Cardiac fibroblast (primary cell): ENCODE results near the gene COL1A1.
A peak's percentile ranks its signal among the peaks of the same experiment; 100 is the strongest.

Experiments used
- DNase-seq, 2 donors: peaks; one replicate each; pipeline versions ENCODE4 v3.0.0 to v3.0.0-alpha.2; 2010; ENCODE audit warnings: low read depth in 2 of 2
- H3K4me3 ChIP-seq, 2 donors: replicated peaks in 1 of 2; 1 replicate in 1 of 2; 2 replicates in 1 of 2; pipeline ENCODE4 v1.5.1; 2011; ENCODE audit warnings: low read depth in 2 of 2, low read length in 2 of 2, mild to moderate bottlenecking in 2 of 2, moderate library complexity in 1 of 2
- CTCF ChIP-seq: IDR thresholded peaks from one replicate; pipeline ENCODE4 v1.5.1; 2011; ENCODE audit warnings: low read depth, mild to moderate bottlenecking, low read length, inconsistent platforms

Gene COL1A1

GRCh38 chr17:50187394-50187725 is 14.1 kb downstream of the COL1A1 start:
- no peak for TF ChIP-seq CTCF
- peak in 1 of 2 donors; percentile 75 for DNase-seq
- no peak overlapping the region for H3K4me3 ChIP-seq

DNA sequence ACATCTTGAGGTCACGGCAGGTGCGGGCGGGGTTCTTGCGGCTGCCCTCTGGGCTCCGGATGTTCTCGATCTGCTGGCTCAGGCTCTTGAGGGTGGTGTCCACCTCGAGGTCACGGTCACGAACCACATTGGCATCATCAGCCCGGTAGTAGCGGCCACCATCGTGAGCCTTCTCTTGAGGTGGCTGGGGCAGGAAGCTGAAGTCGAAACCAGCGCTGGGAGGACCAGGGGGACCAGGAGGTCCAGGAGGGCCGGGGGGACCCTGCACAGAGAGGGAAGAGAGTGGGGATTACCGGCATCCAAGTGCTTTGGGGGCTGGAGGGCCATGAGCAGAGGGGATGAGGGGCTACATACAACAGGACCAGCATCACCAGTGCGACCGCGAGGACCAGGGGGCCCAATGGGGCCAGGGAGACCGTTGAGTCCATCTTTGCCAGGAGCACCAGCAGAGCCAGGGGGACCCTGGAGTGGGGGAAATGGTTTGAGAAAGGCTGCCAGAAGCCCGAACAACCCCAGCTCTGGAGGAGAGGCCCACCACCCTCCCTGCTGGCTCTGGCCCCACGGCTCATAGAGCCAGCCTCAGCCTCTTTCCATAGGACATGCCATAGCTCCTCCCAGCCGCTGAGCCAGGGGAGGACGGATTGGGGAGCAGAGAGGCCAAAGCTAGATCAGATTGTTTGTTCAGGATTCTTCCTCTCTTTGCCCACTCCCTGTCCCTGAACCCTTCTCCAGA is 14.6 kb downstream of the COL1A1 start:
- DNase-seq, result peak; percentile 72 to 76
- no peak overlapping the region for H3K4me3 ChIP-seq

GRCh38 chr17:50185631-50186471 is 15.6 kb downstream of the COL1A1 start:
- DNase-seq, result peak; percentile 47 to 58
- no peak for TF ChIP-seq CTCF
- peak overlapping the region in 1 of 2 donors; percentile 3 for H3K4me3 ChIP-seq

More for the DNA sequence above, 14.6 kb downstream of the COL1A1 start:
- TF ChIP-seq CTCF, result no peak

GRCh38 chr17:50184611-50185398 is 16.6 kb downstream of the COL1A1 start:
- no peak for TF ChIP-seq CTCF
- peak; percentile 58 to 72 for DNase-seq
- no peak overlapping the region for H3K4me3 ChIP-seq

DNA sequence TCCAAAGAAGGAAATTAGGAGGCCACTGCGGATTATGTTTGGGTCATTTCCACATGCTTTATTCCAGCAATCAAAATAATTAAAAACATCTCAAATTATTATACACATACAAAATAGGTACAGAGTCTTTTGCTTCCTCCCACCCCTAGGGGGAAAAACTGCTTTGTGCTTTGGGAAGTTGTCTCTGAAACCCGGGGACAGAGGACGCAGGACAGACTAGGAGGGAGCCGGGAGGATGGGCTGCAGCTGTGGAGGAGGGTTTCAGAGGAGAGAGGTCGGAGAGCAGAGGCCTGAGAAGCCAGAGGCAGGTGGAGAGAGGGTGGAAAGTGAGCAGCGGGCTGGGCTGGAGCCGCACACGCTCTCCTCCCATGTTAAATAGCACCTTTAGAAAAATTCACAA is 17.4 kb downstream of the COL1A1 start:
- no peak overlapping the region for H3K4me3 ChIP-seq
- peak; percentile 27 for TF ChIP-seq CTCF
- peak in 1 of 2 donors; percentile 45 for DNase-seq

DNA sequence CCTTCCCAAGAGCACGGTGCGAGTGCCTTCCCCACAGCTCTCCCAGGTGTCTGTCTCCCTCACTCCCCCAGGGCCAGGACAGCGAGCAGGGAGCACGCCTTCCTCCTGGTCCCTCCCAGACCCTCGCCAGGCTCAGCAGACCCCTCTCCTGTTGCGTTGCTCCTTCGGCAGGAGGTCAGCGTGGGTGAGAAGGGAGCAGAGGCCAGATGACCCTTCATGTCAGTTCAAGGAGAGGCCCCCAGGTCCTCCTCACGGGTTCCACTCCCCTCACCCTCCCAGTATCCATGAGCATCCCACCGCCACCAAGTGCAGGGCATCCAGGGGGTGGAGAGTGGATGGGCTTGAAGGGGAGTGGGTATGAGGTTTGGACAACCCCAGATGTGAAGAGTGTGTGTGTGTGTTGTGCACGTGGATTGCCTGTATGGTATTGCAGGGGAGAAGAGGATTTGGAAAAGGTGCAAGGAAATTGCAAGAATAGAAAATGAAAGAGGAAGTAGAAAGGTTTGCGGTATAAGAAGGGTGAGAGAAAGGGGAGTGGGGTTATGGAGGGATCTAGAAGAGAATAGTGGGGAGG is 17.9 kb downstream of the COL1A1 start:
- H3K4me3 ChIP-seq, result no peak overlapping the region
- no peak for TF ChIP-seq CTCF
- DNase-seq, result peak; percentile 54 to 56
